ENCODE results near the gene ARHGEF19. TPM values are rescaled to one million over a fixed set of nuclear protein-coding genes. Genes with fewer than 3 reads are reported as not detected.
A peak's percentile ranks its signal among the peaks of the same experiment; 100 is the strongest.
"Not testable (repeated sequence)": the region's sequence is repeated elsewhere in the genome, so short reads cannot be mapped to it uniquely, and the experiment has no call there.

Gene ARHGEF19
- total RNA-seq, 2 donors from 2014 or later, result 2.1 to 4.7 TPM

GRCh38 chr1:16209132-16209846 is 3.2 kb downstream of the ARHGEF19 start:
- intact Hi-C loops (cut with DNase I), result loop anchor here in 1 of 2 donors (5.0 kb wide), 1 partner anchor 33 kb away; no protein-coding TSS in a partner anchor
- ATAC-seq (no peak), DNase-seq (no peak)

- intact Hi-C loops (cut with DNase I), result loop anchor here in 1 of 2 donors (5.0 kb wide), 1 partner anchor 34 kb away; no protein-coding TSS in a partner anchor
- DNase-seq (no peak), ATAC-seq (no peak)
These were observed 4.0 kb downstream of the ARHGEF19 start for GRCh38 chr1:16208270-16208987.

DNA sequence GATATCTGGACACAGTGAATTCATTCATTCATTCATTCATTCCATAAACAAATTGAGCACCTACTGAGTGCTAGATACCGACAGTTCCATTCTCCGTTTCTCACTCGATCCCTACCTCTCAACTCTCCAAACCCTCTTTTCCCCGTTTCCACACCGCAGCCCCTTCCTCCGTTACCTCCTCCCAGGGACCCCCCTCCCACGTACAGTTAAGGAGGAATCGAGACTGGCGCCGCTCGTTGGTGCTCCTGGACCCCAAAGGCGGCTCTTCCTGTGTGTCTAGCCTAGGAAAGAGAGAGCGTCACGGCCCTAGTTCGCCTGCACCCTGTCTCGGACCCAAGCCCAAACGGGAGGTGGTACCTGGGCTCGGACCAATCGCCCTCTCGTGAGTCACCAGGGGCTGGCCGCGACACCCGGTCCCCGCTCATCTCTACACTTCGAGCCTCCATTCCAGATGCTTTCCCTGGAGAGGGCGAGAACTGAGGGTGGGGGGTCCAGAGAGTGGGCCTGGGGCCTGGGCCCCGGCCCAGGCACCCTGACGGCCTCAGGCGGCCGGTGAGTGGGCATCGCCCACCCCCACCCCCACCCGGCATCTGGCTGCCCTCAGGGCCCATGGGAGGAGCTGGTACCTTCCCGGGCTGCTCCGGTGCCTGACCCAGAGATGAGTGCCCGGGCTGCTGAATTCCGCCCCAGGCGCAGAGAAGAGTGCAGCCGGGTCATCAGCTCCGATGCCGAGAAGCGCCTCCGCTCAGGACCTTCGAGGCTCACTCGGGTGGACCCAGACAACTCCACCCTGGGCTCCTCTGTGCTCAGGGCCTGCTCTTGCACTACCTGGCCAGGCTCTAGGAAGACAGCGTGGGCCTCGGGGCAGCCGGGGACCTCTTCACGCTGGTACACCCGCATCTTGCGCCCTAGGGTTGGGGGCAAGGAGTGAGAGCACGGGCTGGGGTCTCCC is 4.9 kb downstream of the ARHGEF19 start:
- ATAC-seq (peak in 1 of 2 donors; percentile 2), DNase-seq (no peak)

DNA sequence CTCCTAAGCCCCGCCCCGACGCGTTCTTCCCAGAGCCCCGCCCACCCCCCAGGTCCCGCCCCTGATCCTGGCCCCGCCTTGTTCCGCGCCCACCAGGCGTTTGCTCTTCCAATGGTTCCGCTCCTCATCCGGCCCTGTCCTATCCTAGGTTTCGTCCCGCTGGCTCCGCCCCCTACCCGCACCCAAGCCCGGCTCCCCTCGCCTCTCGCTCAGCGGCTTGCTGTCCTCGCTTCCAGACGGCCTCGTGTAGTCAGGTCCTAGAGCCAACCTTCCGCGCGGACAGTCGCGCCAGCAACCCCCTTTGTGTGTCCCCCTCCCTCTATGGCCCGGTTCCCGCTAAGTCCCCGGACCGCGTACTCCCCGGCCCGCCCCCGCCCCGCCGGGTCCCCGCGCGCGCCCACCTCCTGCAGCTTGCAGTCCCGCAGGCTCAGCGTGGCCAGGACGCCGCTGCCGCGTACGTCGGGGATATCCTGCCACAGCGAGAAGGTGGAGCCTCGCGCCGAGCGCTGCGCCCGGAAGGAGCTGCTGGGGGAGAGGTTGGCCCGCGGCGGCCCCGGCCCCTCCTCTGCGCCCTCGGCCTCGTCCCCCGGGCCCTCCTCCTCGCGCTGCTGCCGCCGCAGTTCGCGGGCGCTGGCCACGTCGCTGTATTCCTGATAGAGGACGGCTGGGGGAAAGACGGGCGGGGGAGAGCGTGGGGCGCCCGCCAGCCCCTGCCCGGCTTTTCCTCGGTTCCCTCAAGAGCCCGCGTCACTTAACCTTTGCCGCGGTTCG is 5.7 kb downstream of the ARHGEF19 start:
- intact Hi-C loops (cut with DNase I), result loop anchor here in 1 of 2 donors (5.0 kb wide), 1 partner anchor 36 kb away; no protein-coding TSS in a partner anchor
- ATAC-seq (peak; percentile 95), DNase-seq (peak; percentile 98)

More for the DNA sequence above, 4.9 kb downstream of the ARHGEF19 start:
- intact Hi-C loops (cut with DNase I), result loop anchor here in 1 of 2 donors (5.0 kb wide), 1 partner anchor 35 kb away; no protein-coding TSS in a partner anchor

DNA sequence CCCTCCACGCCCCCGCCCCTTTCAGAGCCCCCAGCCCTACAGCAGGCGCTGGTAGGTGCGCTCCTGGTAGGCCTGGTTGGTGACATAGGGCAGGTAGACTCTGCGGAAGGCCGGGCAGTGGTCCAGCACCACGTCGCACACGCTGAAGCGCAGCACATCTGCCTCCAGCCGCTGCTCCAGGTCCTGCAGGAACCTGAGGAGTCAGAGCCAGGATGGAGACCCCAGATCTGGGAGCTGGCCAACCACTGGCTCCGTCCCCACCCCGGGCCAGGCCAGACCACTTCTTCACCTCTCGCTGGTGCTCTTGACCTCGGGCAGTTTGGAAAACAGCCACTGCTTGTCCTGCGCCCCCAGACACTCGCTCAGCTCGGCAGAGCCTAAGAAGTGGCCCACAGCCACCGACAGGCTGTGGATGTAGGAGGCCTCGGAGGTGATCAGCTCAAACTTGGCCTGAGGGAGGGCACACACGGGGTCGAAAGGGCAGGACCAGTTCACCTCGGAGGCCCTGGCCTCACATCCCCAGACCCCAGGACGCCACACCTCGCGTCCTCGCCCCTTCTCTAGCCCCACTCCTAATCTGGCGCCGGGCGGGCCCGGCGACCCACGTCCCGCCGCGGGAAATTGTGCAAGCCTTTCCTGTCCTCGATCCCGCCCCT is 6.4 kb downstream of the ARHGEF19 start:
- peak; percentile 50 for DNase-seq
- no peak for ATAC-seq
- intact Hi-C loops (cut with DNase I), result loop anchor here in 1 of 2 donors (5.0 kb wide), 1 partner anchor 36 kb away; no protein-coding TSS in a partner anchor

DNA sequence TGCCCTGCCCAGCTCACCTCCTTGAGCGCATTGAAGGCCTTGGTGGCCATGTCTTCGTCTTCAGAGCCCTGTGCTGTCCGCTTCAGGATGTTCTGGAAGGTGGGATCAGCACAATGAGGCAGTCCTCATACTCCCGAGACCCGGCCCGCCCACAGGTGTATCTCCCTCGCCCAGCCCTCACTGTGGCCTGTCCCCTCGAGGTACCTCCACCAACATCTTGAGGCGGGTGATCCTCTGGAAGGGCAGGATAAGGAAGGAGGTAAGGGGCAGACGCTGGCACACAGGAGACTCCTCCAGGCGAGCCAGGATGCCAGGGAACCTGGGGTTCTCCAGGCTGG is 7.1 kb downstream of the ARHGEF19 start:
- ATAC-seq (no peak), DNase-seq (no peak)
- intact Hi-C loops (cut with DNase I), result loop anchor here in 1 of 2 donors (5.0 kb wide), 1 partner anchor 37 kb away; no protein-coding TSS in a partner anchor

DNA sequence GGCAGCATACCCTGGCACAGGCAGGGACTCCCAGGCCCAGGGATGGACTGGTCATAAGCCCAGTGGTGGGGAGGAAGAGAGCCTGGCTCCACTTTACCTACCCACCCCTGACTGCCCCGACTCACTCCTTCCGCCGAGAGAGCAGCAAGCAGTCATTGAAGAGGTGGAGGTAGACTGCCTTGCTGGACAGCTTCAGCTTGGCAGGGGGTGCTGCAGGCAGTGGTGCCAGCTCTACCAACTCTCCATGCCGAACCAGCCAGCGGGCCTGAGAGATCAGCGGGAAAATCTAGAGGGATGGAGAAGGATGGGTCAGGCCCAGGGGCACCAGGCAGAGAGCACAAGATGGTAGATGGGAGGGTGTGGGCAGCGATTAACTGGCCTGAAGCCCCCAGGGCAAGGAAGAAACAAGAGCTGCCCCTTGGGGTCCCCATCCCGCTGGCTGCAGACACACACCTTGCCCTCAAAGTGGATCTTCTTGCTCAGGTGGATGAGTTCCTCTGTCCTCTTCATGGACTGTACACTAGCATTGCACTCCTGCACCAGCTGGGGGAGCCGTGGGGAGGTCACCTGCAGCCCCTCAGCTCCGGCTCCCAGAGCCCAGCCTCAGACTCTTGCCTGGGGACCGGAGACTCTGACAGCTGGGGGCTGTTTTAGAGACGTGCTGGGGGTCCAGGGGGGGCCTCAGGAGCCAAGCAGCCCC is 7.7 kb downstream of the ARHGEF19 start:
- ATAC-seq (no peak), DNase-seq (no peak)
- intact Hi-C loops (cut with DNase I), result loop anchor here in 1 of 2 donors (5.0 kb wide), 1 partner anchor 38 kb away; no protein-coding TSS in a partner anchor

- ATAC-seq (no peak), DNase-seq (no peak)
- intact Hi-C loops (cut with DNase I), result no loop called here
These were observed 8.2 kb downstream of the ARHGEF19 start for GRCh38 chr1:16204216-16204615.

- ATAC-seq, result no peak
- no peak for DNase-seq
- intact Hi-C loops (cut with DNase I), result no loop called here
These were observed 8.9 kb downstream of the ARHGEF19 start for GRCh38 chr1:16203550-16203949.

GRCh38 chr1:16202281-16203210 is 9.9 kb downstream of the ARHGEF19 start:
- DNase-seq, result no peak
- ATAC-seq, result no peak
- intact Hi-C loops (cut with DNase I), result no loop called here

DNA sequence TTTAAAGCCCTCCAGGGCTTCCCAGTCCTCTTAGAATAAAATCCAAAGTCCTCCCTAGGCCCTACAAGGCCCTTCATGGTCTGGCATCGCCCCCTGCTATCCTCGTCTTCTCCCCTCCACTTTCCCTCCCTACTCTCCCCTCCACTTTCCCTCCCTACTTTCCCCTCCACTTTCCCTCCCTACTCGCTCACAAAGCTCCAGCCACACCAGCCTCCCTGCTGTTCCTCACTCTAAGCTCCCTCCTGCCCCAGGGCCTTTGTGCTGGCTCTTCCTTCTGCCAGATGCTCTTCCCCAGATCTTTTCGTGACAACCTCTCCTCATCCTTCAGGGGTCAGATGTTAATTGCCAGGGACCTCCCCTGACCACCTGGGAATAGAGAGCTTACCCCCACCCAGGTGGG is 12.8 kb downstream of the ARHGEF19 start:
- DNase-seq (no peak), ATAC-seq (no peak)
- intact Hi-C loops (cut with DNase I), result no loop called here

- intact Hi-C loops (cut with DNase I), result no loop called here
- ATAC-seq (no peak), DNase-seq (no peak)
These were observed 13.3 kb downstream of the ARHGEF19 start for GRCh38 chr1:16199157-16199501.

GRCh38 chr1:16198444-16199156 is 13.9 kb downstream of the ARHGEF19 start:
- intact Hi-C loops (cut with DNase I), result no loop called here
- no peak for ATAC-seq
- DNase-seq, result no peak

- ATAC-seq, result no peak
- intact Hi-C loops (cut with DNase I), result no loop called here
- DNase-seq, result no peak
These were observed 15.6 kb downstream of the ARHGEF19 start for GRCh38 chr1:16196874-16197273.

DNA sequence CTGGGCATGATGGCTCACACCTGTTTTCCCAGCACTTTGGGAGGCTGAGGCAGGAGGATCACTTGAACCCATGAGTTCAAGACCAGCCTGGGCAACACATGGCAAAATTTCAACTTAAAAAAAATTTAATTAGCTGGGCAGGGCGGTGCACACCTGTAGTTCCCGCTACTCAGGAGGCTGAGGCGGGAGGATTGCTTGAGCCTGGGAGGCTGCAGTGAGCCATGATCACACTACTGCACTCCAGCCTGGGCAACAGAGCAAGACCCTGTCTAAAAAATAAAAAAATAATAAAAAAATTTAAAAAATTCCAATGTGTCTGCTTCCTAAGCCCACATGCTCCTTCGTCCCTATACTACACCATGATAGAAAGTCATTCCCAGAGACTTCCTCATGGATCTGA is 16.3 kb downstream of the ARHGEF19 start:
- intact Hi-C loops (cut with DNase I); ATAC-seq; DNase-seq: not testable (repeated sequence)

DNA sequence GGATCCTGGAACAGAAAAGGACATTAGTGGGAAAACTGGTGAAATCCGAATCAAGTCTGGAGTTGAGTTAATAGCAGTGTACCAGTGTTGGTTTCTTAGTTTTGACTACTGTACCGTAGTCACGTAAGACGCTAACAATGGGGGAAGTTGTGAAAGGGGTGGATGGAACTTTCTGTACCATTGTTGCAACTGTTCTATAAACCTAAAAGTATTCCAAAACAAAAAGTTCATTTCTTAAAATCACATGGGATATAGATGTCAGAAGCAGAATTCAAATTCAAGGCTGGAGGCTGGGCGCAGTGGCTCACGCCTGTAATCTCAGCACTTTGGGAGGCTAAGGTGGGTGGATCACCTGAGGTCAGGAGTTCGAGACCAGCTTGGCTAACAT is 16.9 kb downstream of the ARHGEF19 start:
- no peak for DNase-seq
- intact Hi-C loops (cut with DNase I), result no loop called here
- no peak for ATAC-seq

Data from left cardiac atrium (tissue), 4 donors.